Trophoblast cell (in vitro differentiated cells and primary cell): Measurements from ENCODE around the gene ATAD5. TPM values are rescaled to one million over a fixed set of nuclear protein-coding genes. Genes with fewer than 3 reads are reported as not detected.
A peak's percentile ranks its signal among the peaks of the same experiment; 100 is the strongest.

Experiments used
- DNase-seq, 2 donors: peaks; one replicate each; pipeline ENCODE4 v3.0.0-alpha.2; 2016
- H2AFZ ChIP-seq: 2 replicates; pipeline ENCODE4 v1.6.1; 2013; ENCODE audit warnings: low read length, moderate library complexity, mild to moderate bottlenecking; ENCODE audit not compliant: insufficient read depth, poor library complexity
- H2AK5ac ChIP-seq: 2 replicates; pipeline ENCODE4 v1.6.1; 2013; ENCODE audit warnings: mild to moderate bottlenecking, low read length
- H2BK120ac ChIP-seq: 2 replicates; pipeline ENCODE4 v1.6.1; 2013; ENCODE audit warnings: low read length, mild to moderate bottlenecking, moderate library complexity; ENCODE audit not compliant: insufficient read depth, poor library complexity
- H2BK12ac ChIP-seq: 2 replicates; pipeline ENCODE4 v1.6.1; 2013; ENCODE audit warnings: mild to moderate bottlenecking, low read length, moderate library complexity
- H2BK5ac ChIP-seq: 2 replicates; pipeline ENCODE4 v1.6.1; 2013; ENCODE audit warnings: low read length, low read depth, moderate library complexity, mild to moderate bottlenecking; ENCODE audit not compliant: poor library complexity
- H3K14ac ChIP-seq: 2 replicates; pipeline ENCODE4 v1.6.1; 2013; ENCODE audit warnings: mild to moderate bottlenecking, low read length
- H3K18ac ChIP-seq: 2 replicates; pipeline ENCODE4 v1.6.1; 2013; ENCODE audit warnings: mild to moderate bottlenecking, low read length
- H3K23ac ChIP-seq: 2 replicates; pipeline ENCODE4 v1.6.1; 2013; ENCODE audit warnings: low read length
- H3K27ac ChIP-seq: 2 replicates; pipeline ENCODE4 v1.5.1; 2013; ENCODE audit warnings: low read depth, mild to moderate bottlenecking, inconsistent platforms, low read length, moderate library complexity
- H3K27me3 ChIP-seq: 2 replicates; pipeline ENCODE4 v1.6.1; 2013; ENCODE audit warnings: inconsistent platforms, mild to moderate bottlenecking, low read length, moderate library complexity; ENCODE audit not compliant: insufficient read depth
- H3K36me3 ChIP-seq, 2 experiments: 1 replicate in 1 of 2; 2 replicates in 1 of 2; pipeline ENCODE4 v1.6.1; 2013; ENCODE audit warnings: low read length in 2 of 2, mild to moderate bottlenecking in 2 of 2, moderate library complexity in 1 of 2; ENCODE audit not compliant: insufficient read depth in 2 of 2, control insufficient read depth in 1 of 2
- H3K4ac ChIP-seq: 2 replicates; pipeline ENCODE4 v1.6.1; 2013; ENCODE audit warnings: low read depth, mild to moderate bottlenecking, low read length, moderate library complexity
- H3K4me1 ChIP-seq, 2 experiments: 1 replicate in 1 of 2; 2 replicates in 1 of 2; pipeline ENCODE4 v1.6.1; 2013; ENCODE audit warnings: low read length in 2 of 2, mild to moderate bottlenecking in 2 of 2, moderate library complexity in 1 of 2; ENCODE audit not compliant: insufficient read depth in 2 of 2, control insufficient read depth in 1 of 2
- H3K4me2 ChIP-seq: 2 replicates; pipeline ENCODE4 v1.6.1; 2013; ENCODE audit warnings: inconsistent platforms, mild to moderate bottlenecking, low read length, moderate library complexity
- H3K4me3 ChIP-seq: 2 replicates; pipeline ENCODE4 v1.5.1; 2013; ENCODE audit warnings: mild to moderate bottlenecking, low read depth, low read length, inconsistent platforms
- H3K79me1 ChIP-seq: one replicate; pipeline ENCODE4 v1.6.1; 2013; ENCODE audit warnings: low read length
- H3K79me2 ChIP-seq: 2 replicates; pipeline ENCODE4 v1.6.1; 2013; ENCODE audit warnings: low read length, mild to moderate bottlenecking; ENCODE audit not compliant: control insufficient read depth, insufficient read depth, poor library complexity
- H3K9ac ChIP-seq: 2 replicates; pipeline ENCODE4 v1.6.1; 2013; ENCODE audit warnings: mild to moderate bottlenecking, low read length
- H3K9me3 ChIP-seq: 2 replicates; pipeline ENCODE4 v1.6.1; 2013; ENCODE audit warnings: low read depth, mild to moderate bottlenecking, control low read depth, inconsistent platforms, low read length; ENCODE audit not compliant: insufficient read depth
- H4K12ac ChIP-seq: 2 replicates; pipeline ENCODE4 v1.6.1; 2013; ENCODE audit warnings: low read depth, mild to moderate bottlenecking, low read length, moderate library complexity
- H4K8ac ChIP-seq: 2 replicates; pipeline ENCODE4 v1.6.1; 2013; ENCODE audit warnings: low read depth, mild to moderate bottlenecking, low read length, moderate library complexity
- H4K91ac ChIP-seq: one replicate; pipeline ENCODE4 v1.6.1; 2013; ENCODE audit warnings: low read depth, mild to moderate bottlenecking, low read length, moderate library complexity
- WGBS: extraction: QIAGEN DNeasy Blood & Tissue Kit; methylation state at CpG from one replicate; pipeline ENCODE4 v1.1.7; 2013; ENCODE audit warnings: missing lambda C conversion rate; ENCODE audit not compliant: insufficient read length, insufficient coverage; ENCODE audit errors: extremely low coverage; 5-methylcytosine and 5-hydroxymethylcytosine counted together
- polyA plus RNA-seq: library from polyadenylated mRNA; stranded (reverse); fragments of 200-250 nt; gene quantifications from 2 replicates; pipeline ENCODE4 v1.2.3, GENCODE V29; 2013

Gene ATAD5
- polyA plus RNA-seq: 7.0 TPM in 2 replicates

GRCh38 chr17:30831663-30832437, at the start of gene ATAD5:
Gene ATAD5, plus strand, starts transcription at chr17:30831966. Its CDS starts 382 bp downstream, at chr17:30832348.
- H2BK5ac ChIP-seq: peak within 1 kb of the TSS; percentile 66
- peak; percentile 90 to 97 for DNase-seq
- WGBS: no CpG with 5 or more reads among the region's 59 CpGs

DNA sequence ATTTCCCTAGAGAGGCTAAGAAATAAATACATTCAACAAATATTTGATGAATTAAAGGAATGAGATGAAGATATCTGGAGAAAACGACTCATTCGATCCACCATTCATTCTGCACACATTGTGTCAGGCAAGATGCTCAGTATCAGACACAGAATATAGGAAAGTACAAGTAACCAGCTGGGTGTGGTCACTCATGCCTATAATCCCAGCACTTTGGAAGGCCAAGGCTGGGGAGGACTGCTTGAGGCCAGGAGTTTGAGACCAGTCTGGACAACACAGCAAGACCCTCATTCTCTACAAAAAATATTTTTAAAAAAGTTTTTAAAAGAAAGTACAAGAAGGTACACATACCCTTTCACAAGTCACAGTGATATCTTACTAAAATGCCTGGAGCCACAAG, 49.6 kb upstream of the ATAD5 start:
- H3K18ac ChIP-seq: no peak overlapping the region
- no peak overlapping the region for H3K4ac ChIP-seq
- no peak overlapping the region for H3K23ac ChIP-seq
- H4K8ac ChIP-seq: no peak overlapping the region
- H3K27me3 ChIP-seq: no peaks in the 10 kb centered on the region
- no peaks in the 10 kb centered on the region for H3K79me2 ChIP-seq
- no peak overlapping the region for H3K27ac ChIP-seq
- H2BK5ac ChIP-seq: no peak overlapping the region
- no peak overlapping the region for H3K4me2 ChIP-seq
- H2AFZ ChIP-seq: no peak overlapping the region
- WGBS: no CpG with 5 or more reads among the region's 2 CpGs
- H3K4me1 ChIP-seq: no peaks in the 10 kb centered on the region
- no peak overlapping the region for H3K9ac ChIP-seq
- H3K14ac ChIP-seq: no peak overlapping the region
- H4K12ac ChIP-seq: no peak overlapping the region
- DNase-seq: no peak
- H3K4me3 ChIP-seq: no peak overlapping the region
- H2BK12ac ChIP-seq: no peak overlapping the region
- no peaks in the 10 kb centered on the region for H3K9me3 ChIP-seq
- no peak overlapping the region for H4K91ac ChIP-seq
- H3K79me1 ChIP-seq: no peaks in the 10 kb centered on the region
- H2BK120ac ChIP-seq: no peak overlapping the region
- no peak overlapping the region for H2AK5ac ChIP-seq
- H3K36me3 ChIP-seq: peaks cover 32 to 36% of the 10 kb centered on the region in 2 experiments

More at GRCh38 chr17:30831663-30832437, at the start of gene ATAD5:
- Histone ChIP-seq H3K4ac (peak within 1 kb of the TSS; percentile 57), H4K91ac (peak within 1 kb of the TSS; percentile 63), H3K79me1 (peaks cover 6% of the 10 kb centered on the region), H2BK120ac (peak within 1 kb of the TSS; percentile 70), H4K8ac (peak within 1 kb of the TSS; percentile 93), H3K9ac (peak within 1 kb of the TSS; percentile 94), H3K4me3 (peak within 1 kb of the TSS; percentile 87), H3K79me2 (peaks cover 4% of the 10 kb centered on the region), H3K23ac (no peak within 1 kb of the TSS), H4K12ac (peak within 1 kb of the TSS; percentile 87), H2AFZ (peak within 1 kb of the TSS; percentile 98), H3K4me2 (peak within 1 kb of the TSS; percentile 66), H2AK5ac (peak within 1 kb of the TSS; percentile 72), H3K27ac (peak within 1 kb of the TSS; percentile 24), H2BK12ac (peak within 1 kb of the TSS; percentile 45), H3K18ac (peak within 1 kb of the TSS; percentile 92), H3K4me1 (no peaks in the 10 kb centered on the region), H3K27me3 (no peaks in the 10 kb centered on the region), H3K14ac (peak within 1 kb of the TSS; percentile 83), H3K36me3 (peaks cover 0 to 3% of the 10 kb centered on the region in 2 experiments), H3K9me3 (no peaks in the 10 kb centered on the region)

DNA sequence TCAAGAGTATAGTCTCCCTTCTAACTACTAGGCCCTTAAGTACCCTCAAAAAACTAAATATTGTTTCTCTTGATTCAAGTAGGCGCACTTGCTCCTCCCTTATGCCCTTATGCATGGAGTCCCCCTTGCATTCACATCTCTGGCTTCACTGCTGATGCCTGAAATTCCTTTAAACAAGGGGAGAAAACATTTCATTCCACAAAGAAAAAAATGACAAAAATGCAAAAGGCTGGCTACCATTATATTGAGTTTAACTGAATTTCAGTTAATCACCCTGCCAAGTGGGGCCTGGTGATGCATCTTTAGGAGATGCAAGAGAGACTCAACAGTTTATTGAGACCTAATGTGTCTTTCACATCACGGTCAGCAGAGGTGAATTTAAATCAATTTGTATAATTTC, 42.8 kb upstream of the ATAD5 start:
- Histone ChIP-seq H4K8ac (no peak overlapping the region), H3K4me2 (no peak overlapping the region), H2BK5ac (no peak overlapping the region), H3K18ac (no peak overlapping the region), H2BK120ac (no peak overlapping the region), H2AK5ac (no peak overlapping the region), H3K27ac (no peak overlapping the region), H3K4me3 (no peak overlapping the region), H3K79me1 (no peaks in the 10 kb centered on the region), H3K4ac (no peak overlapping the region), H3K4me1 (no peaks in the 10 kb centered on the region), H3K27me3 (no peaks in the 10 kb centered on the region), H3K23ac (no peak overlapping the region), H3K79me2 (no peaks in the 10 kb centered on the region), H3K9me3 (no peaks in the 10 kb centered on the region), H4K91ac (no peak overlapping the region), H2AFZ (no peak overlapping the region), H3K36me3 (peaks cover 29 to 40% of the 10 kb centered on the region in 2 experiments), H4K12ac (no peak overlapping the region), H3K14ac (no peak overlapping the region), H2BK12ac (no peak overlapping the region), H3K9ac (no peak overlapping the region)
- no CpG with 5 or more reads among the region's 2 CpGs for WGBS
- peak; percentile 20 to 76 for DNase-seq

- WGBS: no CpG with 5 or more reads among the region's 2 CpGs
- Histone ChIP-seq H3K14ac (no peak overlapping the region), H3K4me2 (no peak overlapping the region), H3K4me1 (no peaks in the 10 kb centered on the region), H4K8ac (no peak overlapping the region), H2AFZ (no peak overlapping the region), H3K9me3 (no peaks in the 10 kb centered on the region), H3K27me3 (no peaks in the 10 kb centered on the region), H4K12ac (no peak overlapping the region), H3K9ac (no peak overlapping the region), H3K4ac (no peak overlapping the region), H2BK5ac (no peak overlapping the region), H2BK12ac (no peak overlapping the region), H3K18ac (no peak overlapping the region), H3K79me1 (no peaks in the 10 kb centered on the region), H2AK5ac (no peak overlapping the region), H3K23ac (no peak overlapping the region), H3K4me3 (no peak overlapping the region), H3K27ac (no peak overlapping the region), H3K79me2 (no peaks in the 10 kb centered on the region), H3K36me3 (peaks cover 26 to 39% of the 10 kb centered on the region in 2 experiments), H2BK120ac (no peak overlapping the region), H4K91ac (no peak overlapping the region)
- peak in 1 of 2 donors; percentile 44 for DNase-seq
Measured at GRCh38 chr17:30790279-30790678, 41.5 kb upstream of the ATAD5 start.
